ENCODE results near the gene STAT5B. TPM values are rescaled to one million over a fixed set of nuclear protein-coding genes. Genes with fewer than 3 reads are reported as not detected.
"Not testable (repeated sequence)": the region's sequence is repeated elsewhere in the genome, so short reads cannot be mapped to it uniquely, and the experiment has no call there.

STAT5B gene
- total RNA-seq, 1 donor from 2014 or later = 67.9 TPM

GRCh38 chr17:42241871-42242270 lies 34.3 kb downstream of the STAT5B start:
- ATAC-seq = no peak
- Histone ChIP-seq H3K27me3 (ENCODE audit: low read depth) (no peaks in the 10 kb centered on the region), H3K9me3 (no peaks in the 10 kb centered on the region), H3K4me3 (no peak overlapping the region), H3K4me1 (peaks cover 5% of the 10 kb centered on the region), H3K36me3 (no peaks in the 10 kb centered on the region), H3K27ac (no peak overlapping the region)
- DNase-seq = no peak
- intact Hi-C loops (cut with DNase I) = no loop called here
- TF ChIP-seq, protein P1, sequence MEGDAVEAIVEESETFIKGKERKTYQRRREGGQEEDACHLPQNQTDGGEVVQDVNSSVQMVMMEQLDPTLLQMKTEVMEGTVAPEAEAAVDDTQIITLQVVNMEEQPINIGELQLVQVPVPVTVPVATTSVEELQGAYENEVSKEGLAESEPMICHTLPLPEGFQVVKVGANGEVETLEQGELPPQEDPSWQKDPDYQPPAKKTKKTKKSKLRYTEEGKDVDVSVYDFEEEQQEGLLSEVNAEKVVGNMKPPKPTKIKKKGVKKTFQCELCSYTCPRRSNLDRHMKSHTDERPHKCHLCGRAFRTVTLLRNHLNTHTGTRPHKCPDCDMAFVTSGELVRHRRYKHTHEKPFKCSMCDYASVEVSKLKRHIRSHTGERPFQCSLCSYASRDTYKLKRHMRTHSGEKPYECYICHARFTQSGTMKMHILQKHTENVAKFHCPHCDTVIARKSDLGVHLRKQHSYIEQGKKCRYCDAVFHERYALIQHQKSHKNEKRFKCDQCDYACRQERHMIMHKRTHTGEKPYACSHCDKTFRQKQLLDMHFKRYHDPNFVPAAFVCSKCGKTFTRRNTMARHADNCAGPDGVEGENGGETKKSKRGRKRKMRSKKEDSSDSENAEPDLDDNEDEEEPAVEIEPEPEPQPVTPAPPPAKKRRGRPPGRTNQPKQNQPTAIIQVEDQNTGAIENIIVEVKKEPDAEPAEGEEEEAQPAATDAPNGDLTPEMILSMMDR (IDR thresholded peaks at IDR 0.05) = no peak

DNA sequence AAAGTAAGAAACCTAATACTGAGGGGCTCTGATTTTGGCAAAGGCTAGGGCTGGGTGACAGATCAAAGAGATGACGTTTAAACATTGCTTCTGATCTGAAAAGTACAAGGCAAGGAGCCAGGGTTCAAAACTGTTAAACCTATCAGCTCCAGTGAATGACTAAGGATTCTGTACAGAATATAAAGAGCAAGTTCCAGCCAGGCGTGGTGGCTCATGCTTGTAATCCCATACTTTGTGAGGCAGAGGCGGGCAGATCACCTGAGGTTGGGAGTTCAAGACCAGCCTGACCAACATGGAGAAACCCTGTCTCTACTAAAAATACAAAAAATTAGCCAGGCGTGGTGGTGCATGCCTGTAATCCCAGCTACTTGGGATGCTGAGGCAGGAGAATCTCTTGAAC lies 35.3 kb downstream of the STAT5B start:
- H3K27ac ChIP-seq; H3K9me3 ChIP-seq; intact Hi-C loops (cut with DNase I); ATAC-seq; H3K4me3 ChIP-seq; H3K4me1 ChIP-seq; H3K36me3 ChIP-seq; H3K27me3 ChIP-seq (ENCODE audit: low read depth); DNase-seq: not testable (repeated sequence)

DNA sequence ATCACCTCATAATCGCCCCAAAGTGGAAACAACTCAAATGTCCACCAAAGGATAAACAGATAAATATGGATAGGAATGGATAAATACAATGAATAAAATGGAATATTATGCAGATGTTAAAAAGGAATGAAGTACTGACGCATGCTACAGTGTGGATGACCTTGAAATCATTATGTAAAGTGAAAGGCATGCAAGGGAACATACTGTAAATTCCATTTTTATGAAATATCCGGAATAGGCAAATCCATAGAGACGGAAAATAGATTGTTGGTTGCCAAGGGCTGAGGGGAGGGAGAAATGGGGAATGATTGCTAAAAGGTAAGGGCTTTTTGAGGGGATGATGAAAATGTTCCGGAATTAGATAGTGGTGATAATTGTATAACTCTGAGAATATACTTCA lies 36.0 kb downstream of the STAT5B start:
- intact Hi-C loops (cut with DNase I) = no loop called here
- no peaks in the 10 kb centered on the region for H3K4me1 ChIP-seq
- H3K36me3 ChIP-seq = no peaks in the 10 kb centered on the region

DNA sequence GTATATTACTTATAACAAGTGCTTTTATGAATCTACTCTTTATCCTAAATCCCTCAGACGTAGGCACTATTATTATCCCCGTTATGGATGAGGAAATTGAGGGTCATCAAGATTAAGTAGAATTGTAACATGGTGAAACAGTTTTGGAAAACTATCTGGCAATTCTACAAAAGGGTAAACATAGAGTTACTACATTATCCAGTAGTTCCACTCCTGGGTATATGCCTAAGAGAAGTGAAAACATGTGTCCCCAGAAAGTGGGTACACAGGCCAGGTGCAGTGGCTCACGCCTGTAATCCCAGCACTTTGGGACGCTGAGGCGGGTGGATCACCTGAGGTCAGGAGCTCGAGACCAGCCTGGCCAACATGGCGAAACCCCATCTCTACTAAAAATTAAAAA lies 36.6 kb downstream of the STAT5B start:
- ATAC-seq; DNase-seq; H3K9me3 ChIP-seq; H3K27ac ChIP-seq; H3K4me1 ChIP-seq; H3K36me3 ChIP-seq; H3K4me3 ChIP-seq; H3K27me3 ChIP-seq (ENCODE audit: low read depth); intact Hi-C loops (cut with DNase I): not testable (repeated sequence)

More for the DNA sequence above, 36.0 kb downstream of the STAT5B start:
- ATAC-seq = no peak
- H3K4me3 ChIP-seq = no peak overlapping the region
- DNase-seq = no peak
- no peaks in the 10 kb centered on the region for H3K9me3 ChIP-seq
- no peak overlapping the region for H3K27ac ChIP-seq
- no peaks in the 10 kb centered on the region for H3K27me3 ChIP-seq (ENCODE audit: low read depth)
- TF ChIP-seq, protein P1 (IDR thresholded peaks at IDR 0.05) = no peak

DNA sequence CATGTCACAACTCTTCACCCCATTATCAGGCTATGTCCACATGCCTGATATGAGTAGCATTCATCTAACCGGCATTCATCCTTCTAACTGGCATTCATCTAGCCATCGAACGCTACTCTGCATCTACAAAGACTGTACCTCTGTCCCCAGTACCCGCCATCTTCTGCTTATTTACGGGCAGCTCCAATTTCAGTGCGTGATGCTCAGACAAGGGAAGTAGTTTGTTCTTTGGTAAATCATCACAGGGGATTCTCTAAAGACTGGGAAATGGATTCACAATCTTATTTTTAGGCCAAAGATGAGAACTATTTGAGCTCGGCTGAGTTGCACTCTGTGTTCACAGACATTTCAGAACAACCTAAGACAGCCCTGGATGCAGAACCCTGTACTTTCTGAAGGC lies 39.4 kb downstream of the STAT5B start:
- TF ChIP-seq, protein P1 (IDR thresholded peaks at IDR 0.05) = no peak
- ATAC-seq (no peak), DNase-seq (no peak)
- no peak overlapping the region for H3K27ac ChIP-seq
- no peak overlapping the region for H3K4me3 ChIP-seq
- H3K36me3 ChIP-seq = no peaks in the 10 kb centered on the region
- no peaks in the 10 kb centered on the region for H3K9me3 ChIP-seq
- H3K4me1 ChIP-seq = peaks cover 9% of the 10 kb centered on the region
- H3K27me3 ChIP-seq (ENCODE audit: low read depth) = no peaks in the 10 kb centered on the region
- intact Hi-C loops (cut with DNase I) = no loop called here

DNA sequence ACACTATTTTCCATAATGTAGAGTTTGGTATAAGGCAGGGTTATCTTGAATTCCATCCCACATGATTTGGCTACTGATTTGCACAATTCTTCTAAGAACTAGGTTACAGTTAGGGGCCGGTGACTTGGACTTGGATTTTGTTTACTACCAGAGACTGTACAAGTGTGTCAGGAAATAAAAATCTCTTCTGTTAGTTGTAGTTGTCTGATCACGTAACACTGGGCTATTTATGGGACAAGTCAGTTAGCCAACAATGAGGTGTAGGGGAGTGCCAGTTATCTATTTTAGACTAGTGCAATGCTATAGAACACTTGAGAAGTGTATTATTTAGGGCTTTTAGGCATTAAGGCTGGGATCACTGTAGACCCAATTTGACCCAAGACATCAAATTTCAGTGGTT lies 42.2 kb downstream of the STAT5B start:
- no peaks in the 10 kb centered on the region for H3K9me3 ChIP-seq
- intact Hi-C loops (cut with DNase I) = no loop called here
- no peak for DNase-seq
- no peaks in the 10 kb centered on the region for H3K27me3 ChIP-seq (ENCODE audit: low read depth)
- no peak for ATAC-seq
- H3K4me3 ChIP-seq = no peak overlapping the region
- H3K36me3 ChIP-seq = peaks cover 2% of the 10 kb centered on the region
- TF ChIP-seq, protein P1 (IDR thresholded peaks at IDR 0.05) = no peak
- peaks cover 9% of the 10 kb centered on the region for H3K4me1 ChIP-seq
- H3K27ac ChIP-seq = no peak overlapping the region

GRCh38 chr17:42233156-42233555 lies 43.0 kb downstream of the STAT5B start:
- Histone ChIP-seq H3K4me1 (peaks cover 15% of the 10 kb centered on the region), H3K27ac (no peak overlapping the region), H3K36me3 (peaks cover 2% of the 10 kb centered on the region), H3K9me3 (no peaks in the 10 kb centered on the region), H3K27me3 (ENCODE audit: low read depth) (no peaks in the 10 kb centered on the region), H3K4me3 (no peak overlapping the region)
- intact Hi-C loops (cut with DNase I) = no loop called here
- ATAC-seq = no peak
- no peak for DNase-seq
- TF ChIP-seq, protein P1 (IDR thresholded peaks at IDR 0.05) = no peak
